ENCODE measurements around the gene GADD45A.

DNA sequence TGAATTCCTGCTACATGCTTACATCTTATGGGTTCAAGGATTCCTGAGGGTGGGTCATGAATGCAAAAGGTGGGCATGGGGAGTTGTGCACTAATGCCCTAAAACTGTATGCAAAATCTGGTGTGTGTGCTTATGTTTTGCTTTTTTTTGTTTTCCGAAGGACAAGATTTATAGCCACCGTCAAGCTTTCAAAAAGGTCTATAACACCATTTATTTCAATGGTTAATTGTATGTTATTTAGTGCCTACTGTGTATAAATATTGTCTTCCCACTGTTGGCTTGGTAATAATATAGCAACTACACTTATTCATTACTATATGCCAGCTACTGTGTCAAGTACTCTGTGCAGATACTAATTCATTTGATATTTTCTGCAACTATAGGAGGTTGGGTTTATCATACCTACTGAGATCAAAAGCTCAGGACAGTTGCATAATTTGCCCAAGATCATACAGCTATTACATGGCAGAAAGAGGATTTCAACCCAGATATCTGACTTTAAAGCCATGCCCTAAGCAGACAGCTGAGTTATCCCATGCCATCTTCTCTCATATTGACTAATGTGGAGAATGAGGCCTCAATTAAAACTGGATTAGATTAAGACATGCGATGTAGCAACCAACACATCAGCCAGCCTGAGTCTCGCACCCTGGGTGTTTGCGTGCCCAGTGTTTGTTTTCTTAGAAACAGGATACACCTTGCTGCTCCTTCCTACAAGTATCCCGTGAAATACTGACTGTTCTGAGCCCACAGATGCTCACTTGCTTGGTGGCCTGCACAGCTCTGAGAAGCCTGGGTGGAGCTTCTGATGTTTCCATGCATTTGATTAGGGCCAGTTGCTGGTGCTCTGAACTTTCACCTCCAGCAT lies 34.6 kb downstream of the GADD45A start:
- TF ChIP-seq, protein P1, sequence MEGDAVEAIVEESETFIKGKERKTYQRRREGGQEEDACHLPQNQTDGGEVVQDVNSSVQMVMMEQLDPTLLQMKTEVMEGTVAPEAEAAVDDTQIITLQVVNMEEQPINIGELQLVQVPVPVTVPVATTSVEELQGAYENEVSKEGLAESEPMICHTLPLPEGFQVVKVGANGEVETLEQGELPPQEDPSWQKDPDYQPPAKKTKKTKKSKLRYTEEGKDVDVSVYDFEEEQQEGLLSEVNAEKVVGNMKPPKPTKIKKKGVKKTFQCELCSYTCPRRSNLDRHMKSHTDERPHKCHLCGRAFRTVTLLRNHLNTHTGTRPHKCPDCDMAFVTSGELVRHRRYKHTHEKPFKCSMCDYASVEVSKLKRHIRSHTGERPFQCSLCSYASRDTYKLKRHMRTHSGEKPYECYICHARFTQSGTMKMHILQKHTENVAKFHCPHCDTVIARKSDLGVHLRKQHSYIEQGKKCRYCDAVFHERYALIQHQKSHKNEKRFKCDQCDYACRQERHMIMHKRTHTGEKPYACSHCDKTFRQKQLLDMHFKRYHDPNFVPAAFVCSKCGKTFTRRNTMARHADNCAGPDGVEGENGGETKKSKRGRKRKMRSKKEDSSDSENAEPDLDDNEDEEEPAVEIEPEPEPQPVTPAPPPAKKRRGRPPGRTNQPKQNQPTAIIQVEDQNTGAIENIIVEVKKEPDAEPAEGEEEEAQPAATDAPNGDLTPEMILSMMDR (IDR thresholded peaks at IDR 0.05): no peak
- no peak for TF ChIP-seq POLR2A (IDR thresholded peaks at IDR 0.05)
